ENCODE data around the gene DLX5.

The DLX5 gene

GRCh38 chr7:97027427-97028234 is 3.0 kb upstream of the DLX5 start:
- H3K4me3 ChIP-seq (ENCODE audit: low read depth, low read length) = peak overlapping the region; percentile 43
- TF ChIP-seq, protein P1, sequence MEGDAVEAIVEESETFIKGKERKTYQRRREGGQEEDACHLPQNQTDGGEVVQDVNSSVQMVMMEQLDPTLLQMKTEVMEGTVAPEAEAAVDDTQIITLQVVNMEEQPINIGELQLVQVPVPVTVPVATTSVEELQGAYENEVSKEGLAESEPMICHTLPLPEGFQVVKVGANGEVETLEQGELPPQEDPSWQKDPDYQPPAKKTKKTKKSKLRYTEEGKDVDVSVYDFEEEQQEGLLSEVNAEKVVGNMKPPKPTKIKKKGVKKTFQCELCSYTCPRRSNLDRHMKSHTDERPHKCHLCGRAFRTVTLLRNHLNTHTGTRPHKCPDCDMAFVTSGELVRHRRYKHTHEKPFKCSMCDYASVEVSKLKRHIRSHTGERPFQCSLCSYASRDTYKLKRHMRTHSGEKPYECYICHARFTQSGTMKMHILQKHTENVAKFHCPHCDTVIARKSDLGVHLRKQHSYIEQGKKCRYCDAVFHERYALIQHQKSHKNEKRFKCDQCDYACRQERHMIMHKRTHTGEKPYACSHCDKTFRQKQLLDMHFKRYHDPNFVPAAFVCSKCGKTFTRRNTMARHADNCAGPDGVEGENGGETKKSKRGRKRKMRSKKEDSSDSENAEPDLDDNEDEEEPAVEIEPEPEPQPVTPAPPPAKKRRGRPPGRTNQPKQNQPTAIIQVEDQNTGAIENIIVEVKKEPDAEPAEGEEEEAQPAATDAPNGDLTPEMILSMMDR (IDR thresholded peaks at IDR 0.05; ENCODE audit: low read depth, low read length) = peak; percentile 89

- peak overlapping the region; percentile 43 for H3K4me3 ChIP-seq (ENCODE audit: low read depth, low read length)
- TF ChIP-seq, protein P1 (IDR thresholded peaks at IDR 0.05; ENCODE audit: low read depth, low read length) = no peak
Measured at GRCh38 chr7:97026715-97027426, 2.2 kb upstream of the DLX5 start.

- no peak overlapping the region for H3K4me3 ChIP-seq (ENCODE audit: low read depth, low read length)
- TF ChIP-seq, protein P1 (IDR thresholded peaks at IDR 0.05; ENCODE audit: low read depth, low read length) = no peak
Measured at GRCh38 chr7:97025983-97026714, 1.5 kb upstream of the DLX5 start.

- TF ChIP-seq, protein P1 (IDR thresholded peaks at IDR 0.05; ENCODE audit: low read depth, low read length) = no peak
- H3K4me3 ChIP-seq (ENCODE audit: low read depth, low read length) = no peak overlapping the region
Measured at GRCh38 chr7:97025130-97025499, 484 bp upstream of the DLX5 start.

DNA sequence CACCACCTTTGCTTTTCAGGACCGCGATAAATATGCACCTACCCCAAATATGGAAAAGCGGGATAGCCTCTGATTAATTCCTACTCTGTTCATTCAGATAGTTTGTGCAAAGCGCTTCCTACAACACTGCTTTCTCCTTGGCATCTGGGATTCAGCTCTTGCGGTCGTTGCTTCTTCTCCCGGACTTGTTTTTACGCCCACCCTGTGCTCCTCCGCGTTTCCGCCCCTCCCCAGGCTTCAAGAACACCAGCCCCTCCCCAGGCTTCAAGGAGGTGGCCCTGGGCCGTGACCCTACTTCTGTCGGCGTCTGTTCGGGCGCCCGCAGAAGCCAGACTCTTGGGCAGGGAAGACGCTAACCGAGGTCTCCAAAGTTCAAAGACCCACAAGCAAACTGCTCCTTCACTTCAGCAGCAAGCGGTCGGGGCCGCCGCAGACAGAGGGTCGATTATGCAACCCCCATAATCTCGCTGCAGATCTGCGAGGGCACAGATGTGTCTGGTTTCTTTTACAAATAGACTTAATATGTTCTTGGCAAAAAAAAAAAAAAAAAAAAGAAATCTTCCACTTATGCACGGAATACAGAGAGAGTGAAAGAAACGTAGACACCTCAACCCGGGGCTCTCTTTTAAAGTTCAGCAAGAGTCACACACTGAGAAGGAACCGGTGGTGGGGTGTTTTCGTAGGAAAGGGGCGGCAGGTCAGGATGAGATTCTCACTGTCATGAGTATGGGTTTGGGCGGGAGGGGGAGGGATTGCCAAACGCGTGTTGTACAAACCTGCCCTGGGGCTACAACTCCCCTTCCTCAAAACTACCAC is 1.9 kb downstream of the DLX5 start:
- H3K4me3 ChIP-seq (ENCODE audit: low read depth, low read length) = no peak overlapping the region
- TF ChIP-seq, protein P1 (IDR thresholded peaks at IDR 0.05; ENCODE audit: low read depth, low read length) = no peak

DNA sequence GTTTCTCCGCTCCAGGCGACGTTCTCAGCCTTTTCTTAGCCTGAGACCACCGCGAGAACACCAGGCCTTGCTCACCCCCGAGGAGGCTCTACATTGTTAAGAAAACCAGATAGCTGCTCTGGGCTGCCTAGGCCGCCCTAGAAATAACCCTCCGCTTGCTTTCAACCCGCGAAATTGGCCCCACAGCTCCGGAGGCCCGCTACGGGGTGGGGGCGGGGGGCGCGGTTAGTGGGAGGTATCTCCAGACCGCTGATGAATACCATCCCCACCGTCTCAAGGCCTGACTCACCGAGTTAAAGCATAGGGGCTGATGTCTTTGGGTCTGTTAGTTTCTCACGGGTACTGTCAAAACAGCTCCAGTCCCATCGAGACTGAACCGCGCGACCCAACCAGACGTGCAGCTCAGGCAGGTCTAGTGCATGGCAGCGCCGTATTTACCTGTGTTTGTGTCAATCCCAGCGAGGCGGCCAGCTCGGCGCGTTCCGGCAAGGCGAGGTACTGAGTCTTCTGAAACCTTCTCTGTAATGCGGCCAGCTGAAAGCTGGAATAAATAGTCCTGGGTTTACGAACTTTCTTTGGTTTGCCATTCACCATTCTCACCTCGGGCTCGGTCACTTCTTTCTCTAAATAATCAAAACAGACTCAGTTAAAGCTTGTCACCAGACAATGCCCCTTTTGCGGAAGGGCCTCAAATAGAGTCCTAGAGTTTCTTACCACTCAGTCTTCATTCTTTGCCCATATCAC is 2.7 kb downstream of the DLX5 start:
- TF ChIP-seq, protein P1 (IDR thresholded peaks at IDR 0.05; ENCODE audit: low read depth, low read length) = no peak
- H3K4me3 ChIP-seq (ENCODE audit: low read depth, low read length) = no peak overlapping the region
